HepG2 (cell line): ENCODE results near the gene HOXD3. TPM values are rescaled to one million over a fixed set of nuclear protein-coding genes. Genes with fewer than 3 reads are reported as not detected.

Source experiments
- ATAC-seq: fragments of 200-7000 bp; cut with Tn5 transposase; 3 replicates; pipeline ENCODE4 v1.9.1; 2020; ENCODE audit warnings: mild to moderate bottlenecking, moderate library complexity
- BruUV-seq: library from RNA; stranded (reverse); fragments of 400-500 nt; replicated peaks from 2 replicates; lab custom pipeline; 2021; lab: Mats Ljungman, UMichigan
- CTCF ChIA-PET: fragments of 300-600 bp; formaldehyde crosslinking; extraction: SDS; loops from one replicate; lab custom pipeline; 2021; ENCODE audit warnings: low total read pairs, inconsistent platforms, low intra/inter-chr PET ratio; lab: Yijun Ruan, JAX
- POLR2A ChIA-PET: fragments of 350-600 bp; sonication (Branson Sonifier 250); formaldehyde crosslinking; loops from one replicate; lab custom pipeline; 2020; ENCODE audit warnings: antibody characterized with exemption, inconsistent platforms; lab: Yijun Ruan, JAX
- DNase-seq: peaks from one replicate; pipeline ENCODE4 v3.0.0-alpha.2; 2015; ENCODE audit warnings: low spot score
- FAIRE-seq: peaks from 3 replicates; lab custom pipeline; 2011; peaks lifted over from hg19 to GRCh38; lab: Jason Lieb, UNC
- H2AFZ ChIP-seq: one replicate; pipeline ENCODE4 v1.6.1; 2011; ENCODE audit warnings: low read length, inconsistent platforms
- H3K27ac ChIP-seq: fragments of 300-600 bp; 3 replicates; pipeline ENCODE4 v1.8.0; 2011; ENCODE audit warnings: mixed run types, mild to moderate bottlenecking, mixed read lengths, low read length, inconsistent platforms; ENCODE audit not compliant: insufficient read depth; ENCODE audit errors: extremely low read length
- H3K27me3 ChIP-seq, 2 experiments: fragments of 200-600 bp in 1 of 2; 2 replicates in 1 of 2; 3 replicates in 1 of 2; pipeline versions ENCODE4 v1.6.0 to v1.8.0; 2011; ENCODE audit warnings: low read length in 2 of 2, mild to moderate bottlenecking in 2 of 2, moderate library complexity in 2 of 2, inconsistent platforms in 1 of 2; ENCODE audit not compliant: insufficient read depth in 2 of 2, control insufficient read depth in 1 of 2
- H3K36me3 ChIP-seq, 2 experiments: fragments of 200-600 bp in 1 of 2; replicated peaks in 1 of 2; 2 replicates in 1 of 2; 3 replicates in 1 of 2; pipeline versions ENCODE4 v1.5.1 to v1.8.0; 2011; ENCODE audit warnings: low read length in 2 of 2, inconsistent platforms in 1 of 2; ENCODE audit not compliant: insufficient read depth in 2 of 2, control insufficient read depth in 1 of 2
- H3K4me1 ChIP-seq: 2 replicates; pipeline ENCODE4 v1.5.1; 2012; ENCODE audit warnings: low read length, inconsistent platforms; ENCODE audit not compliant: insufficient read depth
- H3K4me2 ChIP-seq: 2 replicates; pipeline ENCODE4 v1.6.0; 2011; ENCODE audit warnings: low read depth, low read length, inconsistent platforms
- H3K4me3 ChIP-seq, 3 experiments: fragments of 200-600 bp in 1 of 3; sonication (generic), shearing (Covaris generic) in 1 of 3; replicated peaks in 1 of 3; 2 replicates each; pipeline ENCODE4 v1.5.1; 2011 to 2016; ENCODE audit warnings: low read length in 3 of 3, inconsistent platforms in 2 of 3, low read depth in 2 of 3, mild to moderate bottlenecking in 2 of 3, control low read depth in 1 of 3, mixed read lengths in 1 of 3; ENCODE audit not compliant: insufficient read depth in 1 of 3
- H3K79me2 ChIP-seq: one replicate; pipeline ENCODE4 v1.6.1; 2011; ENCODE audit warnings: low read length, inconsistent platforms; ENCODE audit not compliant: insufficient read depth
- H3K9ac ChIP-seq: 2 replicates; pipeline ENCODE4 v1.6.0; 2011; ENCODE audit warnings: mild to moderate bottlenecking, low read depth, low read length, inconsistent platforms; ENCODE audit not compliant: insufficient read depth
- H3K9me3 ChIP-seq: 2 replicates; pipeline ENCODE4 v1.5.1; 2012; ENCODE audit warnings: mild to moderate bottlenecking, low read length
- H4K20me1 ChIP-seq: 2 replicates; pipeline ENCODE4 v1.6.0; 2011; ENCODE audit warnings: inconsistent platforms, mild to moderate bottlenecking, low read length, moderate library complexity; ENCODE audit not compliant: insufficient read depth
- CBX1 ChIP-seq: IDR thresholded peaks from one replicate; pipeline ENCODE4 v1.6.1; 2016; ENCODE audit warnings: antibody characterized with exemption, low read depth
- HIC2 ChIP-seq: sonication (generic); formaldehyde crosslinking; IDR thresholded peaks from 2 replicates; pipeline ENCODE4 v1.9.0; 2022; ENCODE audit warnings: low read depth, missing genetic modification reagents
- MAF1 ChIP-seq: sonication (generic); formaldehyde crosslinking; IDR thresholded peaks from 2 replicates; pipeline ENCODE4 v1.5.0; 2020; ENCODE audit warnings: missing genetic modification reagents, borderline replicate concordance
- MBNL3 ChIP-seq: fragments of 250-450 bp; sonication (Bioruptor Pico); conservative IDR thresholded peaks from 2 replicates; pipeline ENCODE4 v1.8.0; 2022; ENCODE audit warnings: mild to moderate bottlenecking, inconsistent platforms
- PLSCR1 ChIP-seq: sonication (generic); formaldehyde crosslinking; IDR thresholded peaks from 2 replicates; pipeline ENCODE4 v1.5.0; 2020; ENCODE audit warnings: missing genetic modification reagents, mild to moderate bottlenecking, borderline replicate concordance
- SATB2 ChIP-seq: sonication (generic); formaldehyde crosslinking; IDR thresholded peaks from 2 replicates; pipeline ENCODE4 v1.5.0; 2020; ENCODE audit warnings: missing genetic modification reagents
- ZNF12 ChIP-seq: sonication (generic); formaldehyde crosslinking; IDR thresholded peaks from 2 replicates; pipeline ENCODE4 v1.5.0; 2020; ENCODE audit warnings: missing genetic modification reagents
- ZNF292 ChIP-seq: sonication (generic); formaldehyde crosslinking; IDR thresholded peaks from 2 replicates; pipeline ENCODE4 v1.8.1; 2022; ENCODE audit warnings: mild to moderate bottlenecking, low read depth, missing genetic modification reagents, borderline replicate concordance
- ZNF782 ChIP-seq: sonication (generic); formaldehyde crosslinking; IDR thresholded peaks from 2 replicates; pipeline ENCODE4 v1.4.0; 2020; ENCODE audit warnings: missing genetic modification reagents, mild to moderate bottlenecking, borderline replicate concordance
- WGBS: methylation state at CpG from one replicate; pipeline ENCODE4 v1.1.6; 2017; ENCODE audit warnings: low lambda C conversion rate; 5-methylcytosine and 5-hydroxymethylcytosine counted together
- in situ Hi-C: cut with HindIII; loops from 2 replicates; pipeline ENCODE4 v1.10.0; 2017; ENCODE audit warnings: low pct_unique_long_range_greater_than_20kb; ENCODE audit not compliant: extremely low pct_ligation_motif_present
- intact Hi-C: fragments of 100-400 bp; cut with micrococcal nuclease; formaldehyde crosslinking; loops from one replicate; pipeline ENCODE4 v1.10.0; 2022; ENCODE audit not compliant: unreplicated experiment
- polyA plus RNA-seq, 8 experiments: library from polyadenylated mRNA; depleted of rRNA in 3 of 8; stranded (reverse) in 7 of 8; unstranded in 1 of 8; fragments of >200 nt; fragmentation: Illumina TruSeq in 4 of 8; extraction: Trizol in 4 of 8; gene quantifications; 2 replicates each; pipeline versions ENCODE4 v1.2.1 to v1.2.3, GENCODE V29; 2011 to 2016; ENCODE audit warnings: low read depth in 4 of 8, missing spikeins in 1 of 8, mixed read lengths in 1 of 8; ENCODE audit not compliant: insufficient read depth in 1 of 8
- total RNA-seq, 5 experiments: library from RNA; depleted of rRNA; stranded (reverse); fragments of >200 nt; fragmentation: Illumina TruSeq; extraction: Trizol; gene quantifications; 2 replicates each; pipeline ENCODE4 v1.2.3, GENCODE V29; 2016; ENCODE audit warnings: low read depth in 1 of 5

HOXD3 gene
- total and polyA plus RNA-seq, 2 of the 13 experiments (the other 11 are each of a cell fraction or from before 2014, with no cell fraction given): 0.05 to 0.09 TPM

- TF ChIP-seq SATB2 (no peak), MBNL3 (no peak), ZNF292 (no peak)
These were observed 27.3 kb upstream of the HOXD3 start (continued) for GRCh38 chr2:176129813-176130146.

- no peak for DNase-seq
These were observed 26.8 kb upstream of the HOXD3 start for GRCh38 chr2:176130147-176130956.

More at GRCh38 chr2:176130147-176130956, 26.8 kb upstream of the HOXD3 start:
- Histone ChIP-seq H3K36me3 (no peaks in the 10 kb centered on the region), H3K9ac (no peak overlapping the region), H3K9me3 (no peaks in the 10 kb centered on the region), H4K20me1 (no peaks in the 10 kb centered on the region), H2AFZ (no peak overlapping the region), H3K4me2 (no peak overlapping the region), H3K79me2 (no peaks in the 10 kb centered on the region), H3K27ac (no peak overlapping the region), H3K4me1 (no peaks in the 10 kb centered on the region), H3K27me3 (peaks cover 7 to 81% of the 10 kb centered on the region in 2 experiments), H3K4me3 (no peak overlapping the region)
- in situ Hi-C loops (no loop called here), intact Hi-C loops (no loop called here)
- TF ChIP-seq HIC2 (CRISPR knock-in tag): no peak
- no peak for TF ChIP-seq ZNF12 (CRISPR knock-in tag)
- no peak for TF ChIP-seq CBX1
- TF ChIP-seq PLSCR1 (CRISPR knock-in tag): no peak
- TF ChIP-seq ZNF782: no peak
- no peak for TF ChIP-seq MAF1
- POLR2A ChIA-PET: no interaction called here
- ATAC-seq: no peak
- BruUV-seq: no TSS peak
- FAIRE-seq: no peak
- WGBS: 84% methylated on average over 97 of the region's 100 CpGs
- CTCF ChIA-PET: no interaction called here
